ENCODE results near the gene BCL7C. TPM values are rescaled to one million over a fixed set of nuclear protein-coding genes. Genes with fewer than 3 reads are reported as not detected.

Gene BCL7C
- total and polyA plus RNA-seq, 2 of the 13 experiments (the other 11 are each of a cell fraction or from before 2014, with no cell fraction given) = 17.7 to 33.8 TPM

GRCh38 chr16:30896261-30896888 is 2.5 kb upstream of the BCL7C start, which contains the start of gene CTF1 (continued):
- TF ChIP-seq, protein P1, sequence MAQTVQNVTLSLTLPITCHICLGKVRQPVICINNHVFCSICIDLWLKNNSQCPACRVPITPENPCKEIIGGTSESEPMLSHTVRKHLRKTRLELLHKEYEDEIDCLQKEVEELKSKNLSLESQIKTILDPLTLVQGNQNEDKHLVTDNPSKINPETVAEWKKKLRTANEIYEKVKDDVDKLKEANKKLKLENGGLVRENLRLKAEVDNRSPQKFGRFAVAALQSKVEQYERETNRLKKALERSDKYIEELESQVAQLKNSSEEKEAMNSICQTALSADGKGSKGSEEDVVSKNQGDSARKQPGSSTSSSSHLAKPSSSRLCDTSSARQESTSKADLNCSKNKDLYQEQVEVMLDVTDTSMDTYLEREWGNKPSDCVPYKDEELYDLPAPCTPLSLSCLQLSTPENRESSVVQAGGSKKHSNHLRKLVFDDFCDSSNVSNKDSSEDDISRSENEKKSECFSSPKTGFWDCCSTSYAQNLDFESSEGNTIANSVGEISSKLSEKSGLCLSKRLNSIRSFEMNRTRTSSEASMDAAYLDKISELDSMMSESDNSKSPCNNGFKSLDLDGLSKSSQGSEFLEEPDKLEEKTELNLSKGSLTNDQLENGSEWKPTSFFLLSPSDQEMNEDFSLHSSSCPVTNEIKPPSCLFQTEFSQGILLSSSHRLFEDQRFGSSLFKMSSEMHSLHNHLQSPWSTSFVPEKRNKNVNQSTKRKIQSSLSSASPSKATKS (CRISPR knock-in tag; IDR thresholded peaks at IDR 0.05) = no peak
- TF ChIP-seq MAZ (IDR thresholded peaks at IDR 0.05; ENCODE audit: borderline replicate concordance, low read depth, low read length) = peak; percentile 25; the same call in 1 of the 2 replicates
- no peak for TF ChIP-seq MAZ (CRISPR knock-in tag; IDR thresholded peaks at IDR 0.05; ENCODE audit: low read depth)
- TF ChIP-seq ZNF576 (CRISPR knock-in tag; IDR thresholded peaks at IDR 0.05) = no peak
- TF ChIP-seq ZNF777 (CRISPR knock-in tag; IDR thresholded peaks at IDR 0.05) = peak; percentile 29; the same call in 1 of the 2 replicates
- 0 out of 2 replicates have a peak, but pooled peaks have one; percentile 26 for TF ChIP-seq ZNF510 (CRISPR knock-in tag; IDR thresholded peaks at IDR 0.05; ENCODE audit: low read depth)
- no peak for TF ChIP-seq CBX5 (CRISPR knock-in tag; IDR thresholded peaks at IDR 0.05; ENCODE audit: borderline replicate concordance)
- TF ChIP-seq ZMYM2 (CRISPR knock-in tag; IDR thresholded peaks at IDR 0.05) = 0 out of 2 replicates have a peak, but pooled peaks have one; percentile 77
- TF ChIP-seq ZNF546 (CRISPR knock-in tag; conservative IDR thresholded peaks at IDR 0.05) = 0 out of 2 replicates have a peak, but pooled peaks have one; percentile 61
- TF ChIP-seq, protein P2, sequence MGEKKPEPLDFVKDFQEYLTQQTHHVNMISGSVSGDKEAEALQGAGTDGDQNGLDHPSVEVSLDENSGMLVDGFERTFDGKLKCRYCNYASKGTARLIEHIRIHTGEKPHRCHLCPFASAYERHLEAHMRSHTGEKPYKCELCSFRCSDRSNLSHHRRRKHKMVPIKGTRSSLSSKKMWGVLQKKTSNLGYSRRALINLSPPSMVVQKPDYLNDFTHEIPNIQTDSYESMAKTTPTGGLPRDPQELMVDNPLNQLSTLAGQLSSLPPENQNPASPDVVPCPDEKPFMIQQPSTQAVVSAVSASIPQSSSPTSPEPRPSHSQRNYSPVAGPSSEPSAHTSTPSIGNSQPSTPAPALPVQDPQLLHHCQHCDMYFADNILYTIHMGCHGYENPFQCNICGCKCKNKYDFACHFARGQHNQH (CRISPR knock-in tag; IDR thresholded peaks at IDR 0.05) = no peak
- TF ChIP-seq RFXAP (CRISPR knock-in tag; IDR thresholded peaks at IDR 0.05; ENCODE audit: borderline replicate concordance) = peak; percentile 23; the same call in 1 of the 2 replicates
- peak; percentile 62 for TF ChIP-seq HNRNPLL (IDR thresholded peaks at IDR 0.05; ENCODE audit: low read depth, low read length, poor library complexity, severe bottlenecking)
- peak; percentile 70; the same call in 1 of the 2 replicates for TF ChIP-seq HIVEP1 (CRISPR knock-in tag; IDR thresholded peaks at IDR 0.05)
- no peak; the same call in 1 of the 2 replicates for TF ChIP-seq ZMYM4 (CRISPR knock-in tag; IDR thresholded peaks at IDR 0.05)
- TF ChIP-seq SP1 (IDR thresholded peaks at IDR 0.05) = no peak
- TF ChIP-seq SP1 (CRISPR knock-in tag; IDR thresholded peaks at IDR 0.05) = peak; percentile 63; the same call in 1 of the 2 replicates
- TF ChIP-seq, protein P3, sequence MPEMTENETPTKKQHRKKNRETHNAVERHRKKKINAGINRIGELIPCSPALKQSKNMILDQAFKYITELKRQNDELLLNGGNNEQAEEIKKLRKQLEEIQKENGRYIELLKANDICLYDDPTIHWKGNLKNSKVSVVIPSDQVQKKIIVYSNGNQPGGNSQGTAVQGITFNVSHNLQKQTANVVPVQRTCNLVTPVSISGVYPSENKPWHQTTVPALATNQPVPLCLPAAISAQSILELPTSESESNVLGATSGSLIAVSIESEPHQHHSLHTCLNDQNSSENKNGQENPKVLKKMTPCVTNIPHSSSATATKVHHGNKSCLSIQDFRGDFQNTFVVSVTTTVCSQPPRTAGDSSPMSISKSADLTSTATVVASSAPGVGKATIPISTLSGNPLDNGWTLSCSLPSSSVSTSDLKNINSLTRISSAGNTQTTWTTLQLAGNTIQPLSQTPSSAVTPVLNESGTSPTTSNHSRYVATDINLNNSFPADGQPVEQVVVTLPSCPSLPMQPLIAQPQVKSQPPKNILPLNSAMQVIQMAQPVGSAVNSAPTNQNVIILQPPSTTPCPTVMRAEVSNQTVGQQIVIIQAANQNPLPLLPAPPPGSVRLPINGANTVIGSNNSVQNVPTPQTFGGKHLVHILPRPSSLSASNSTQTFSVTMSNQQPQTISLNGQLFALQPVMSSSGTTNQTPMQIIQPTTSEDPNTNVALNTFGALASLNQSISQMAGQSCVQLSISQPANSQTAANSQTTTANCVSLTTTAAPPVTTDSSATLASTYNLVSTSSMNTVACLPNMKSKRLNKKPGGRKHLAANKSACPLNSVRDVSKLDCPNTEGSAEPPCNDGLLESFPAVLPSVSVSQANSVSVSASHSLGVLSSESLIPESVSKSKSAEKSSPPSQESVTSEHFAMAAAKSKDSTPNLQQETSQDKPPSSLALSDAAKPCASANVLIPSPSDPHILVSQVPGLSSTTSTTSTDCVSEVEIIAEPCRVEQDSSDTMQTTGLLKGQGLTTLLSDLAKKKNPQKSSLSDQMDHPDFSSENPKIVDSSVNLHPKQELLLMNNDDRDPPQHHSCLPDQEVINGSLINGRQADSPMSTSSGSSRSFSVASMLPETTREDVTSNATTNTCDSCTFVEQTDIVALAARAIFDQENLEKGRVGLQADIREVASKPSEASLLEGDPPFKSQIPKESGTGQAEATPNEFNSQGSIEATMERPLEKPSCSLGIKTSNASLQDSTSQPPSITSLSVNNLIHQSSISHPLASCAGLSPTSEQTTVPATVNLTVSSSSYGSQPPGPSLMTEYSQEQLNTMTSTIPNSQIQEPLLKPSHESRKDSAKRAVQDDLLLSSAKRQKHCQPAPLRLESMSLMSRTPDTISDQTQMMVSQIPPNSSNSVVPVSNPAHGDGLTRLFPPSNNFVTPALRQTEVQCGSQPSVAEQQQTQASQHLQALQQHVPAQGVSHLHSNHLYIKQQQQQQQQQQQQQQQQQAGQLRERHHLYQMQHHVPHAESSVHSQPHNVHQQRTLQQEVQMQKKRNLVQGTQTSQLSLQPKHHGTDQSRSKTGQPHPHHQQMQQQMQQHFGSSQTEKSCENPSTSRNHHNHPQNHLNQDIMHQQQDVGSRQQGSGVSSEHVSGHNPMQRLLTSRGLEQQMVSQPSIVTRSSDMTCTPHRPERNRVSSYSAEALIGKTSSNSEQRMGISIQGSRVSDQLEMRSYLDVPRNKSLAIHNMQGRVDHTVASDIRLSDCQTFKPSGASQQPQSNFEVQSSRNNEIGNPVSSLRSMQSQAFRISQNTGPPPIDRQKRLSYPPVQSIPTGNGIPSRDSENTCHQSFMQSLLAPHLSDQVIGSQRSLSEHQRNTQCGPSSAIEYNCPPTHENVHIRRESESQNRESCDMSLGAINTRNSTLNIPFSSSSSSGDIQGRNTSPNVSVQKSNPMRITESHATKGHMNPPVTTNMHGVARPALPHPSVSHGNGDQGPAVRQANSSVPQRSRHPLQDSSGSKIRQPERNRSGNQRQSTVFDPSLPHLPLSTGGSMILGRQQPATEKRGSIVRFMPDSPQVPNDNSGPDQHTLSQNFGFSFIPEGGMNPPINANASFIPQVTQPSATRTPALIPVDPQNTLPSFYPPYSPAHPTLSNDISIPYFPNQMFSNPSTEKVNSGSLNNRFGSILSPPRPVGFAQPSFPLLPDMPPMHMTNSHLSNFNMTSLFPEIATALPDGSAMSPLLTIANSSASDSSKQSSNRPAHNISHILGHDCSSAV (CRISPR knock-in tag; IDR thresholded peaks at IDR 0.05; ENCODE audit: borderline replicate concordance) = 0 out of 2 replicates have a peak, but pooled peaks have one; percentile 54

Measured in HepG2 (cell line).